ENCODE results near the gene RNF112. TPM values are rescaled to one million over a fixed set of nuclear protein-coding genes. Genes with fewer than 3 reads are reported as not detected.

The RNF112 gene
- total RNA-seq, 6 experiments from 2014 or later: 0.12 to 0.86 (median 0.54) TPM

GRCh38 chr17:19399750-19400450 lies 11.1 kb upstream of the RNF112 start:
- H3K4me3 ChIP-seq: no peak overlapping the region
- ATAC-seq (no peak), DNase-seq (no peak)
- H3K36me3 ChIP-seq: no peaks in the 10 kb centered on the region
- no peak for TF ChIP-seq POLR2A (IDR thresholded peaks at IDR 0.05)
- TF ChIP-seq, protein P1, sequence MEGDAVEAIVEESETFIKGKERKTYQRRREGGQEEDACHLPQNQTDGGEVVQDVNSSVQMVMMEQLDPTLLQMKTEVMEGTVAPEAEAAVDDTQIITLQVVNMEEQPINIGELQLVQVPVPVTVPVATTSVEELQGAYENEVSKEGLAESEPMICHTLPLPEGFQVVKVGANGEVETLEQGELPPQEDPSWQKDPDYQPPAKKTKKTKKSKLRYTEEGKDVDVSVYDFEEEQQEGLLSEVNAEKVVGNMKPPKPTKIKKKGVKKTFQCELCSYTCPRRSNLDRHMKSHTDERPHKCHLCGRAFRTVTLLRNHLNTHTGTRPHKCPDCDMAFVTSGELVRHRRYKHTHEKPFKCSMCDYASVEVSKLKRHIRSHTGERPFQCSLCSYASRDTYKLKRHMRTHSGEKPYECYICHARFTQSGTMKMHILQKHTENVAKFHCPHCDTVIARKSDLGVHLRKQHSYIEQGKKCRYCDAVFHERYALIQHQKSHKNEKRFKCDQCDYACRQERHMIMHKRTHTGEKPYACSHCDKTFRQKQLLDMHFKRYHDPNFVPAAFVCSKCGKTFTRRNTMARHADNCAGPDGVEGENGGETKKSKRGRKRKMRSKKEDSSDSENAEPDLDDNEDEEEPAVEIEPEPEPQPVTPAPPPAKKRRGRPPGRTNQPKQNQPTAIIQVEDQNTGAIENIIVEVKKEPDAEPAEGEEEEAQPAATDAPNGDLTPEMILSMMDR (IDR thresholded peaks at IDR 0.05): no peak
- intact Hi-C loops (cut with DNase I): no loop called here
- no peaks in the 10 kb centered on the region for H3K27me3 ChIP-seq
- H3K27ac ChIP-seq: no peak overlapping the region
- WGBS (ENCODE audit: insufficient coverage, low coverage, low lambda C conversion rate, missing lambda C conversion rate): 0% methylated on average over 1 of the region's 3 CpGs
- H3K4me1 ChIP-seq: peaks cover 0 to 9% (median 0%) of the 10 kb centered on the region in 4 donors
- H3K9me3 ChIP-seq: no peaks in the 10 kb centered on the region

GRCh38 chr17:19401321-19402010 lies 9.6 kb upstream of the RNF112 start:
- H3K4me1 ChIP-seq: peaks cover 0 to 9% (median 0%) of the 10 kb centered on the region in 4 donors
- no peaks in the 10 kb centered on the region for H3K36me3 ChIP-seq
- ATAC-seq (no peak), DNase-seq (no peak)
- no peak overlapping the region for H3K27ac ChIP-seq
- H3K4me3 ChIP-seq: no peak overlapping the region
- intact Hi-C loops (cut with DNase I): no loop called here
- H3K9me3 ChIP-seq: no peaks in the 10 kb centered on the region
- H3K27me3 ChIP-seq: no peaks in the 10 kb centered on the region
- TF ChIP-seq, protein P1 (IDR thresholded peaks at IDR 0.05): no peak
- TF ChIP-seq POLR2A (IDR thresholded peaks at IDR 0.05): no peak
- WGBS (ENCODE audit: insufficient coverage, low coverage, low lambda C conversion rate, missing lambda C conversion rate): 89% methylated on average over 4 of the region's 8 CpGs

GRCh38 chr17:19402171-19402570 lies 8.9 kb upstream of the RNF112 start:
- ATAC-seq: no peak
- Histone ChIP-seq H3K4me1 (peaks cover 0 to 9% (median 0%) of the 10 kb centered on the region in 4 donors), H3K9me3 (no peaks in the 10 kb centered on the region), H3K27me3 (no peaks in the 10 kb centered on the region), H3K4me3 (no peak overlapping the region), H3K36me3 (no peaks in the 10 kb centered on the region), H3K27ac (no peak overlapping the region)
- TF ChIP-seq, protein P1 (IDR thresholded peaks at IDR 0.05): no peak
- no peak for TF ChIP-seq POLR2A (IDR thresholded peaks at IDR 0.05)
- 83% methylated on average over 1 of the region's 1 CpG for WGBS (ENCODE audit: insufficient coverage, low coverage, low lambda C conversion rate, missing lambda C conversion rate)
- intact Hi-C loops (cut with DNase I): no loop called here
- no peak for DNase-seq

GRCh38 chr17:19403021-19403420 lies 8.0 kb upstream of the RNF112 start:
- Histone ChIP-seq H3K9me3 (no peaks in the 10 kb centered on the region), H3K27me3 (no peaks in the 10 kb centered on the region), H3K4me3 (no peak overlapping the region), H3K4me1 (peaks cover 0 to 9% (median 0%) of the 10 kb centered on the region in 4 donors), H3K27ac (no peak overlapping the region), H3K36me3 (no peaks in the 10 kb centered on the region)
- DNase-seq: no peak
- intact Hi-C loops (cut with DNase I): no loop called here
- WGBS (ENCODE audit: insufficient coverage, low coverage, low lambda C conversion rate, missing lambda C conversion rate): 100% methylated on average over 1 of the region's 4 CpGs
- no peak for ATAC-seq
- no peak for TF ChIP-seq POLR2A (IDR thresholded peaks at IDR 0.05)
- TF ChIP-seq, protein P1 (IDR thresholded peaks at IDR 0.05): no peak

Measured in right lobe of liver (tissue), 6 donors.